ENCODE measurements around the gene SYNRG.

SYNRG gene, protein sequence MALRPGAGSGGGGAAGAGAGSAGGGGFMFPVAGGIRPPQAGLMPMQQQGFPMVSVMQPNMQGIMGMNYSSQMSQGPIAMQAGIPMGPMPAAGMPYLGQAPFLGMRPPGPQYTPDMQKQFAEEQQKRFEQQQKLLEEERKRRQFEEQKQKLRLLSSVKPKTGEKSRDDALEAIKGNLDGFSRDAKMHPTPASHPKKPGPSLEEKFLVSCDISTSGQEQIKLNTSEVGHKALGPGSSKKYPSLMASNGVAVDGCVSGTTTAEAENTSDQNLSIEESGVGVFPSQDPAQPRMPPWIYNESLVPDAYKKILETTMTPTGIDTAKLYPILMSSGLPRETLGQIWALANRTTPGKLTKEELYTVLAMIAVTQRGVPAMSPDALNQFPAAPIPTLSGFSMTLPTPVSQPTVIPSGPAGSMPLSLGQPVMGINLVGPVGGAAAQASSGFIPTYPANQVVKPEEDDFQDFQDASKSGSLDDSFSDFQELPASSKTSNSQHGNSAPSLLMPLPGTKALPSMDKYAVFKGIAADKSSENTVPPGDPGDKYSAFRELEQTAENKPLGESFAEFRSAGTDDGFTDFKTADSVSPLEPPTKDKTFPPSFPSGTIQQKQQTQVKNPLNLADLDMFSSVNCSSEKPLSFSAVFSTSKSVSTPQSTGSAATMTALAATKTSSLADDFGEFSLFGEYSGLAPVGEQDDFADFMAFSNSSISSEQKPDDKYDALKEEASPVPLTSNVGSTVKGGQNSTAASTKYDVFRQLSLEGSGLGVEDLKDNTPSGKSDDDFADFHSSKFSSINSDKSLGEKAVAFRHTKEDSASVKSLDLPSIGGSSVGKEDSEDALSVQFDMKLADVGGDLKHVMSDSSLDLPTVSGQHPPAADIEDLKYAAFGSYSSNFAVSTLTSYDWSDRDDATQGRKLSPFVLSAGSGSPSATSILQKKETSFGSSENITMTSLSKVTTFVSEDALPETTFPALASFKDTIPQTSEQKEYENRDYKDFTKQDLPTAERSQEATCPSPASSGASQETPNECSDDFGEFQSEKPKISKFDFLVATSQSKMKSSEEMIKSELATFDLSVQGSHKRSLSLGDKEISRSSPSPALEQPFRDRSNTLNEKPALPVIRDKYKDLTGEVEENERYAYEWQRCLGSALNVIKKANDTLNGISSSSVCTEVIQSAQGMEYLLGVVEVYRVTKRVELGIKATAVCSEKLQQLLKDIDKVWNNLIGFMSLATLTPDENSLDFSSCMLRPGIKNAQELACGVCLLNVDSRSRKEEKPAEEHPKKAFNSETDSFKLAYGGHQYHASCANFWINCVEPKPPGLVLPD (N-terminal part only)

DNA sequence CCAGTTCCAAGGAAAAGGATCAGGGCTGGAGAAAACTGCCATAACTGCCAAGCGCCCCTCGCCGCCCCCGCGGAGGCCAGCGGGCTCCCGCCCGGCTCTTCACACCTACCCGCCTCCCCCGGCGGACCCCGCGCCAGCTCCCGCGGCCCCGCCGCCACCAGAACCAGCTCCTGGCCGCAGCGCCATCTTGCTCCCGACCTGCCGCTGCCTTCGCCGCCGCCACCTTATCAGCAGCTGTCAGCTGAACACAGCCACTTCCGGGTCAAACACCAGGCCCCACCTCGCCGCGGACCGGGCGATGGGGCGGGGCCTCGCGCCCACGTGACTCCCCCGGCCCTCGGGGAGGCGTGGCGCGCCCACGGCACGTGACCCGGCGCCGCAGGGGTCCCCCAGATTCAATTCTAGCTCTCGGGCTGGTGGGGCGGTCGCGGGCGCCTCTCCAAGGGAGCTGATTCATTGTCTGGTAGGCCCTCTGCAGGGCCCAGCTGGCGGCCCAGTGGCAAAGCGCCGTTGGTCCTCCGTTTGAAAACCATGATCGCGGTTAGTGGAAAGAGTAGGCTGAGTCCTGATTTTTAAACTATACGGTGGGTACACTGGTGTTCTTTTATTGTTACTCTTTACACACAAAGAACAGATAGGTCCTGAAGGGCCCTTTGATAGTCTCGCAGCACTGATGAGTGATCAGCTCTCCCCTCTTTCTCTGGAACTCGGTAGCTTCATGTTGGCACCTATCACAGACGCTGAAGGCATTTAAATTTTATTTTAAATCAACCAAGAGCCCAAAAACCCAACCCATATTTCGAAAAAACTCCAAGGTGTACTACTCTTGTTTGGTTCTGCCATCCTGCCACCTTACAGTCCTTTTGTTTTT, at the start of gene SYNRG:
Gene SYNRG, minus strand, starts transcription at position 249 of the 871 bp plus-strand sequence. Its CDS starts 63 bp downstream, at position 186.
- peak within 1 kb of the TSS; percentile 80 for H3K9ac ChIP-seq (ENCODE audit: low read length)
- H3K4me3 ChIP-seq (ENCODE audit: low read length): peak within 1 kb of the TSS; percentile 94
- no peaks in the 10 kb centered on the region for H3K36me3 ChIP-seq (ENCODE audit: control insufficient read depth, insufficient read depth, low read length)
- H3K4me1 ChIP-seq (ENCODE audit: control insufficient read depth, insufficient read depth, low read length): peaks cover 6% of the 10 kb centered on the region
- no peaks in the 10 kb centered on the region for H3K27me3 ChIP-seq (ENCODE audit: control insufficient read depth, insufficient read depth, low read length)
- H3K27ac ChIP-seq (ENCODE audit: low read depth, low read length): peak within 1 kb of the TSS; percentile 87

GRCh38 chr17:37657202-37657601, 48.0 kb upstream of the SYNRG start:
- no peak overlapping the region for H3K27ac ChIP-seq (ENCODE audit: low read depth, low read length)
- no peaks in the 10 kb centered on the region for H3K36me3 ChIP-seq (ENCODE audit: control insufficient read depth, insufficient read depth, low read length)
- no peaks in the 10 kb centered on the region for H3K4me1 ChIP-seq (ENCODE audit: control insufficient read depth, insufficient read depth, low read length)
- no peaks in the 10 kb centered on the region for H3K27me3 ChIP-seq (ENCODE audit: control insufficient read depth, insufficient read depth, low read length)
- no peak overlapping the region for H3K9ac ChIP-seq (ENCODE audit: low read length)
- no peak overlapping the region for H3K4me3 ChIP-seq (ENCODE audit: low read length)

- Histone ChIP-seq H3K36me3 (ENCODE audit: control insufficient read depth, insufficient read depth, low read length) (no peaks in the 10 kb centered on the region), H3K27me3 (ENCODE audit: control insufficient read depth, insufficient read depth, low read length) (no peaks in the 10 kb centered on the region), H3K4me3 (ENCODE audit: low read length) (no peak overlapping the region), H3K9ac (ENCODE audit: low read length) (no peak overlapping the region), H3K4me1 (ENCODE audit: control insufficient read depth, insufficient read depth, low read length) (no peaks in the 10 kb centered on the region), H3K27ac (ENCODE audit: low read depth, low read length) (no peak overlapping the region)
These were observed 42.6 kb upstream of the SYNRG start for GRCh38 chr17:37651849-37652248.

DNA sequence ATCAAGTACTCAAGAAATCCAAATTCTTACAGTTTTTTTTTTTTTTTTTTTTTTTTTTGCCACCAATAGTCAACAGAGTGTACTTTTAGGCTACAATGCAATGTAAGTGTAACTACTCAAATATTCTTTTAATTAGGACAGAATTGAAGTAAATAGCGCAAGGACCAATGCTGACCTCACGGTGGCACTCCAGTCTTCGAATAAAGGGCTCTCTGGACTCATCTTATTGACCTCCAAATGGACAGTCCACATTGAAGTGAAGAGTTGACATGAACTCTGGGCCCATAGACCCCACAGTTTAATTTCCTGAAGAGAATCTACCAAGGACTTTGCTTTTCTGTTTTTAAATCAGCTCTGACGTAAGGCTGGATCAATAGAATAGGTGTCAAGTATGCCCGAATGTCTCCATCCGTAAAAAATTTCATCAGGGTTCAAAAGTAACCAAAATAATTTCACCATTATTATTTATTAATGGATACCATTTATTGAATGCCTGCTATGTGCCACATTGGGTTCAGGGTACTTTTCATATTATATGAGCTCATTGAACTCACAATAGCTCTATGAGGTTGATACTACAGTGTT, 41.3 kb upstream of the SYNRG start:
- no peaks in the 10 kb centered on the region for H3K27me3 ChIP-seq (ENCODE audit: control insufficient read depth, insufficient read depth, low read length)
- no peak overlapping the region for H3K4me3 ChIP-seq (ENCODE audit: low read length)
- H3K36me3 ChIP-seq (ENCODE audit: control insufficient read depth, insufficient read depth, low read length): no peaks in the 10 kb centered on the region
- no peaks in the 10 kb centered on the region for H3K4me1 ChIP-seq (ENCODE audit: control insufficient read depth, insufficient read depth, low read length)
- no peak overlapping the region for H3K27ac ChIP-seq (ENCODE audit: low read depth, low read length)
- no peak overlapping the region for H3K9ac ChIP-seq (ENCODE audit: low read length)

DNA sequence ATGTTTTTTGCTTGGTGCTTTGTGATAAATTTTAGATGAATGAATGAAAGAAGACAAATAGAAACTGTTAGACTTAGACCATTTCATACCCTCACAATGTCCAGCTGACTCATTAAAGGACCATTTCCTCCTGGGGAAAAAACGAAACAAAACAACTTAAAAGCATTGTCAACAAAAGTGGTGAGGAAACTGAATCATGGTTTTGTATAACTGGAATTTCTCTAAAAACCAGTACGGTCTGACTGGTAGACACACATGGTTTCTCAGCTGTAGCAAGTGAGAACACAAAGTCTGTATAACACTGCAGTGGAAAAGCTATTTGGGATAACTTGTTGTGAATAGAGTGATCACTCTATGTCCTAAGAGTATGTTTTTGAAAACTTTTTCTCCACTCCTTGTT, 39.3 kb upstream of the SYNRG start:
- Histone ChIP-seq H3K27me3 (ENCODE audit: control insufficient read depth, insufficient read depth, low read length) (no peaks in the 10 kb centered on the region), H3K9ac (ENCODE audit: low read length) (no peak overlapping the region), H3K36me3 (ENCODE audit: control insufficient read depth, insufficient read depth, low read length) (no peaks in the 10 kb centered on the region), H3K4me1 (ENCODE audit: control insufficient read depth, insufficient read depth, low read length) (no peaks in the 10 kb centered on the region), H3K4me3 (ENCODE audit: low read length) (no peak overlapping the region), H3K27ac (ENCODE audit: low read depth, low read length) (no peak overlapping the region)

DNA sequence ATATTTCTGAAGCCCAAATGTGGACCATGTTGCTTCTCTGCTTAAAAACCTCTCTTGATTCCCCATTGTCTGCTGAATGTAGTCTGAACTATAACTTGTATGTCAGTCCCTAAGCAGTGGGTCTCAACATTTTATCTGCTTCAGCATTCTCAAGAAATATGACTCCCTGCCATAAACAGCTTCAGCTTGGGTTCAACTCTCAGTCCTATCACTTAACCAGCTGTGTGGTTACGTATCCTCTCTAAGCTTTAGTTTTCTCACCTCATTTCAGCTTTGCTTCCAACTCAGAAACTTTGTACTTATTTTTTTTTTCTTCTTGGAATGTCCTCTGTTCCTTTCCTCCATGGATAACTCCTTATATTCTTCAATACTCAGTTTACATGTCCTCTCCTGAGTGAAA, 38.6 kb upstream of the SYNRG start:
- Histone ChIP-seq H3K27me3 (ENCODE audit: control insufficient read depth, insufficient read depth, low read length) (no peaks in the 10 kb centered on the region), H3K4me1 (ENCODE audit: control insufficient read depth, insufficient read depth, low read length) (no peaks in the 10 kb centered on the region), H3K4me3 (ENCODE audit: low read length) (no peak overlapping the region), H3K27ac (ENCODE audit: low read depth, low read length) (no peak overlapping the region), H3K36me3 (ENCODE audit: control insufficient read depth, insufficient read depth, low read length) (no peaks in the 10 kb centered on the region), H3K9ac (ENCODE audit: low read length) (no peak overlapping the region)

GRCh38 chr17:37643869-37644268, 34.7 kb upstream of the SYNRG start:
- Histone ChIP-seq H3K4me3 (ENCODE audit: low read length) (peak overlapping the region; percentile 85), H3K4me1 (ENCODE audit: control insufficient read depth, insufficient read depth, low read length) (peaks cover 6% of the 10 kb centered on the region), H3K27ac (ENCODE audit: low read depth, low read length) (no peak overlapping the region), H3K36me3 (ENCODE audit: control insufficient read depth, insufficient read depth, low read length) (peaks cover 3% of the 10 kb centered on the region), H3K27me3 (ENCODE audit: control insufficient read depth, insufficient read depth, low read length) (no peaks in the 10 kb centered on the region), H3K9ac (ENCODE audit: low read length) (no peak overlapping the region)

- H3K9ac ChIP-seq (ENCODE audit: low read length): peak within 1 kb of the TSS; percentile 87
- no peaks in the 10 kb centered on the region for H3K27me3 ChIP-seq (ENCODE audit: control insufficient read depth, insufficient read depth, low read length)
- H3K4me3 ChIP-seq (ENCODE audit: low read length): peak within 1 kb of the TSS; percentile 85
- H3K4me1 ChIP-seq (ENCODE audit: control insufficient read depth, insufficient read depth, low read length): peaks cover 6% of the 10 kb centered on the region
- peak within 1 kb of the TSS; percentile 89 for H3K27ac ChIP-seq (ENCODE audit: low read depth, low read length)
- peaks cover 3% of the 10 kb centered on the region for H3K36me3 ChIP-seq (ENCODE audit: control insufficient read depth, insufficient read depth, low read length)
These were observed 34.0 kb upstream of the SYNRG start, which contains the start of gene DDX52 for GRCh38 chr17:37643118-37643766. DDX52 (minus strand) TSS chr17:37643446; CDS start chr17:37643420, 26 bp downstream.

- Histone ChIP-seq H3K27ac (ENCODE audit: low read depth, low read length) (peak overlapping the region; percentile 89), H3K4me1 (ENCODE audit: control insufficient read depth, insufficient read depth, low read length) (peaks cover 6% of the 10 kb centered on the region), H3K4me3 (ENCODE audit: low read length) (peak overlapping the region; percentile 85), H3K36me3 (ENCODE audit: control insufficient read depth, insufficient read depth, low read length) (peaks cover 3% of the 10 kb centered on the region), H3K9ac (ENCODE audit: low read length) (peak overlapping the region; percentile 87), H3K27me3 (ENCODE audit: control insufficient read depth, insufficient read depth, low read length) (no peaks in the 10 kb centered on the region)
These were observed 33.5 kb upstream of the SYNRG start for GRCh38 chr17:37642681-37643080.

GRCh38 chr17:37640015-37640414, 30.8 kb upstream of the SYNRG start:
- Histone ChIP-seq H3K27ac (ENCODE audit: low read depth, low read length) (no peak overlapping the region), H3K36me3 (ENCODE audit: control insufficient read depth, insufficient read depth, low read length) (peaks cover 7% of the 10 kb centered on the region), H3K27me3 (ENCODE audit: control insufficient read depth, insufficient read depth, low read length) (no peaks in the 10 kb centered on the region), H3K4me1 (ENCODE audit: control insufficient read depth, insufficient read depth, low read length) (peaks cover 6% of the 10 kb centered on the region), H3K4me3 (ENCODE audit: low read length) (no peak overlapping the region), H3K9ac (ENCODE audit: low read length) (no peak overlapping the region)

DNA sequence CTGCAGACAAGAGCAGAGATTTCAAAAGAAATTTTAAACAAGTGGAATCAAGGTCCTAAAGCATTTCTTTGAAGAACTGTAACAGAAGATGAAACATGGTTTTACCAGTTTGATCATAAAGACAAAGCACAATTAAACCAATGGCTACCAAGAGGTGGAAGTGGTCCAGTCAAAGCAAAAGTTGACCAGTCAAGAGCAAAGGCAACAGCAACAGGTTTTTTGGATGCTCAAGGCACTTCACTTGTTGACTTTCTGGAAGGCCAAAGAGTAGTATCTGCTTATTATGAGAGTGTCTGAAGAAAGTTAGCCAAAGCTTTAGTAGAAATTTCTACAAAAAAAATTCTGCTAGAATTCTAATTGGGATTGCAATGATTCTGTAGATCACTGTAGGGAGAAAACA, 28.7 kb upstream of the SYNRG start:
- Histone ChIP-seq H3K4me1 (ENCODE audit: control insufficient read depth, insufficient read depth, low read length) (peaks cover 6% of the 10 kb centered on the region), H3K4me3 (ENCODE audit: low read length) (no peak overlapping the region), H3K9ac (ENCODE audit: low read length) (no peak overlapping the region), H3K36me3 (ENCODE audit: control insufficient read depth, insufficient read depth, low read length) (peaks cover 7% of the 10 kb centered on the region), H3K27ac (ENCODE audit: low read depth, low read length) (no peak overlapping the region), H3K27me3 (ENCODE audit: control insufficient read depth, insufficient read depth, low read length) (no peaks in the 10 kb centered on the region)
